Liver (tissue), 3 donors: ENCODE results near the gene SCOC.

Experiments
- CTCF ChIP-seq: fragments of 150-350 bp; IDR thresholded peaks from 2 replicates; pipeline ENCODE4 v1.5.1; 2017; ENCODE audit warnings: improper control_type of control experiment, low read depth, low read length; ENCODE audit not compliant: missing input control
- RXRA ChIP-seq, 2 donors: IDR thresholded peaks; 2 replicates each; pipeline ENCODE4 v1.6.1; 2017 to 2018; ENCODE audit warnings: antibody characterized with exemption in 2 of 2, mild to moderate bottlenecking in 1 of 2
- SP1 ChIP-seq: IDR thresholded peaks from 2 replicates; pipeline ENCODE4 v1.6.1; 2018; ENCODE audit warnings: antibody characterized with exemption, mild to moderate bottlenecking
- YY1 ChIP-seq: IDR thresholded peaks from 2 replicates; pipeline ENCODE4 v1.6.1; 2016; ENCODE audit warnings: antibody characterized with exemption, mild to moderate bottlenecking
- ZBTB33 ChIP-seq: IDR thresholded peaks from 2 replicates; pipeline ENCODE4 v1.6.1; 2016; ENCODE audit warnings: antibody characterized with exemption
- donor health status: healthy.
- donor health status: healthy.

GRCh38 chr4:140427919-140428471, 54.5 kb downstream of the SCOC start:
- no peak for TF ChIP-seq CTCF
- TF ChIP-seq SP1 = peak; percentile 46
- no peak for TF ChIP-seq ZBTB33
- no peak for TF ChIP-seq YY1
- peak; percentile 24 to 30 for TF ChIP-seq RXRA (IDR thresholded peaks at IDR 0.05)
